MM.1S (cell line): ENCODE measurements around the gene HOXA6.

Experiments
- CTCF ChIP-seq: fragments of 300-600 bp; sonication (generic); IDR thresholded peaks from 2 replicates; pipeline ENCODE4 v1.5.1; 2016; ENCODE audit warnings: antibody characterized with exemption, low read length, mixed read lengths
- EZH2 ChIP-seq: fragments of 300-600 bp; sonication (generic); optimal IDR thresholded peaks from 2 replicates; pipeline ENCODE3; 2017; ENCODE audit warnings: low read depth, mild to moderate bottlenecking, antibody characterized with exemption, low read length, mixed read lengths

DNA sequence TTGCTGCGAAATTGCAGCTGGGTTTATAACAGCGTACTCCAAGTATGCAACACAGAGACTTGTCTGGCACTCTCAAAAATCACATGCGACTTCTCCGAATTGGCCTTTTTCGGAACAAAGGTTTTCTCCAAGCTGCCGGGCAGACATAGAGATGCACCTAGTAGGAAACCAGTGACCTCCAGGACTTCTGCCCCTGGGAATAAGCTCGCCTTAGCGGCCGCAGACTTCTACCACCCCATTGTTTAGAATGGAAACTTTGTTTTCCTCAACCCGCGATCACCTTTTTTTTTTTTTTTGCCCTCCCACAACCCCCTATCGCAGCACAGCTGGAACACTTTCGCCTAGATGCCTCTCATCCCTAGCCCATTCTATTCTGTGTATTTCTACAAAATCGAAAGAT lies 31.5 kb upstream of the HOXA6 start:
- no peak for TF ChIP-seq CTCF
- TF ChIP-seq EZH2 = no peak
